Mesenchymal stem cell (in vitro differentiated cells and primary cell): ENCODE data around the gene KBTBD4.
A peak's percentile ranks its signal among the peaks of the same experiment; 100 is the strongest.

Source experiments
- DNase-seq: peaks from one replicate; pipeline ENCODE4 v3.0.0-alpha.2; 2013
- H2AFZ ChIP-seq: one replicate; pipeline ENCODE4 v1.6.1; 2013; ENCODE audit warnings: low read depth, mild to moderate bottlenecking, control low read depth, inconsistent platforms, low read length, moderate library complexity
- H2AK5ac ChIP-seq: 2 replicates; pipeline ENCODE4 v1.6.1; 2013; ENCODE audit warnings: low read length, moderate library complexity, mild to moderate bottlenecking, inconsistent platforms; ENCODE audit not compliant: severe bottlenecking
- H2BK120ac ChIP-seq: one replicate; pipeline ENCODE4 v1.6.1; 2013; ENCODE audit warnings: low read depth, mild to moderate bottlenecking, inconsistent platforms, low read length, moderate library complexity
- H2BK12ac ChIP-seq, 2 experiments: one replicate each; pipeline ENCODE4 v1.6.1; 2013; ENCODE audit warnings: inconsistent platforms in 2 of 2, low read length in 2 of 2, mild to moderate bottlenecking in 2 of 2, moderate library complexity in 2 of 2, control low read depth in 1 of 2
- H2BK15ac ChIP-seq: one replicate; pipeline ENCODE4 v1.6.1; 2013; ENCODE audit warnings: mild to moderate bottlenecking, low read depth, inconsistent platforms; ENCODE audit not compliant: poor library complexity, severe bottlenecking
- H2BK5ac ChIP-seq: 2 replicates; pipeline ENCODE4 v1.6.1; 2013; ENCODE audit warnings: low read depth, mild to moderate bottlenecking, low read length, control low read depth, inconsistent platforms; ENCODE audit not compliant: poor library complexity, severe bottlenecking
- H3K14ac ChIP-seq, 2 experiments: one replicate each; pipeline ENCODE4 v1.6.1; 2013; ENCODE audit warnings: inconsistent platforms in 2 of 2, low read length in 2 of 2, control low read depth in 1 of 2, mild to moderate bottlenecking in 1 of 2, moderate library complexity in 1 of 2
- H3K18ac ChIP-seq, 2 experiments: one replicate each; pipeline ENCODE4 v1.6.1; 2013; ENCODE audit warnings: inconsistent platforms in 2 of 2, low read length in 2 of 2, control low read depth in 1 of 2, low read depth in 1 of 2, mild to moderate bottlenecking in 1 of 2
- H3K23ac ChIP-seq, 2 experiments: one replicate each; pipeline ENCODE4 v1.6.1; 2013; ENCODE audit warnings: inconsistent platforms in 2 of 2, low read length in 2 of 2, mild to moderate bottlenecking in 2 of 2, moderate library complexity in 2 of 2, control low read depth in 1 of 2
- H3K27ac ChIP-seq: 2 replicates; pipeline ENCODE4 v1.5.1; 2013; ENCODE audit warnings: mild to moderate bottlenecking, moderate library complexity, low read length, control low read depth, inconsistent platforms; ENCODE audit not compliant: poor library complexity, severe bottlenecking
- H3K27me3 ChIP-seq, 2 experiments: 2 replicates each; pipeline versions ENCODE4 v1.6.1 to v1.7.0; 2013; ENCODE audit warnings: low read length in 2 of 2, mild to moderate bottlenecking in 2 of 2, moderate library complexity in 2 of 2, control low read depth in 1 of 2, inconsistent platforms in 1 of 2; ENCODE audit not compliant: control insufficient read depth in 1 of 2, insufficient read depth in 1 of 2
- H3K36me3 ChIP-seq, 2 experiments: 2 replicates each; pipeline versions ENCODE4 v1.6.1 to v1.7.0; 2013; ENCODE audit warnings: low read length in 2 of 2, control low read depth in 1 of 2, inconsistent platforms in 1 of 2, low read depth in 1 of 2, mild to moderate bottlenecking in 1 of 2; ENCODE audit not compliant: insufficient read depth in 2 of 2, control insufficient read depth in 1 of 2
- H3K4ac ChIP-seq, 2 experiments: one replicate each; pipeline ENCODE4 v1.6.1; 2013; ENCODE audit warnings: inconsistent platforms in 2 of 2, low read length in 2 of 2, mild to moderate bottlenecking in 2 of 2, moderate library complexity in 2 of 2, control low read depth in 1 of 2, low read depth in 1 of 2
- H3K4me1 ChIP-seq: 2 replicates; pipeline ENCODE4 v1.6.1; 2013; ENCODE audit warnings: low read depth, low read length, control low read depth; ENCODE audit not compliant: control insufficient read depth, insufficient read depth
- H3K4me2 ChIP-seq: 2 replicates; pipeline ENCODE4 v1.6.1; 2013; ENCODE audit warnings: low read length, mild to moderate bottlenecking, inconsistent platforms; ENCODE audit not compliant: poor library complexity, severe bottlenecking
- H3K4me3 ChIP-seq, 2 experiments: 2 replicates each; pipeline versions ENCODE4 v1.5.1 to v1.7.0; 2013; ENCODE audit warnings: low read length in 2 of 2, mild to moderate bottlenecking in 2 of 2, control low read depth in 1 of 2, low read depth in 1 of 2; ENCODE audit not compliant: insufficient read depth in 1 of 2
- H3K79me1 ChIP-seq: replicated peaks from 2 replicates; pipeline ENCODE4 v1.6.1; 2013; ENCODE audit warnings: mild to moderate bottlenecking, control low read depth, low read length, inconsistent platforms; ENCODE audit not compliant: poor library complexity, severe bottlenecking
- H3K9ac ChIP-seq: 2 replicates; pipeline ENCODE4 v1.7.0; 2013; ENCODE audit warnings: mild to moderate bottlenecking, low read length, moderate library complexity
- H3K9me3 ChIP-seq: 2 replicates; pipeline ENCODE4 v1.7.0; 2013; ENCODE audit warnings: mild to moderate bottlenecking, low read length; ENCODE audit not compliant: control insufficient read depth
- H4K8ac ChIP-seq: one replicate; pipeline ENCODE4 v1.6.1; 2013; ENCODE audit warnings: inconsistent platforms, mild to moderate bottlenecking, low read length, moderate library complexity
- H4K91ac ChIP-seq: one replicate; pipeline ENCODE4 v1.6.1; 2013; ENCODE audit warnings: mild to moderate bottlenecking, low read length, inconsistent platforms
- WGBS: methylation state at CpG from one replicate; pipeline ENCODE4 v1.1.7; 2013; ENCODE audit warnings: mixed read lengths; 5-methylcytosine and 5-hydroxymethylcytosine counted together

The KBTBD4 gene

DNA sequence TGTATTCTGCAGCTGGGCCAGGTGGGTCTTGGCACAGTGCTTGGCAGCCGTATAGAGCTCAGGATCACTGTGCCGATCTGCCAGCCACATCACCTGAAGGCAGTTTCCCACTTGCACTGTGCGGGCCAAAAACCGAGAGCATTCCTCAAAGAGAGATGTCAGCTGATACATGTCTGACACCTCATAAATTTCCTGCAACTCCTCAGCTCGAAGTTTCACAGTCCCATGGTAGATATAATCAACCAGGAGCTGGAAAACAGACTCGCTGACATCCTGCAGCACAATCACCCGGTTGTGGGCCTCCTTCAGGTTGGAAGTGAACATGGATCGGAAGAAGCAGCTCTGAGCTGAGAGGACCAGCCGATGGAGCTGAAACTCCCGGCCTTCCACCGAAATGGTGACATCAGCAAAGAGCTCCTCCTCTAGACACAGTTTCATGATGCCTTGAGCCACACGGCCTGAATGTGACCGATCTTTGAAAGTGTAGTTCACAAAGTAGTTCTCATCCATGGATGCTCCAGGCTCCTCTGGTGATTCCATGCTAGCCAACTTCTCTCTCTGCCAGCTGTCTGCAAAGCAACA lies 1.2 kb downstream of the KBTBD4 start:
- H3K4me3 ChIP-seq: peak overlapping the region in 1 of 2 experiments; percentile 98
- H3K23ac ChIP-seq: no peak overlapping the region
- H3K27ac ChIP-seq: no peak overlapping the region

DNA sequence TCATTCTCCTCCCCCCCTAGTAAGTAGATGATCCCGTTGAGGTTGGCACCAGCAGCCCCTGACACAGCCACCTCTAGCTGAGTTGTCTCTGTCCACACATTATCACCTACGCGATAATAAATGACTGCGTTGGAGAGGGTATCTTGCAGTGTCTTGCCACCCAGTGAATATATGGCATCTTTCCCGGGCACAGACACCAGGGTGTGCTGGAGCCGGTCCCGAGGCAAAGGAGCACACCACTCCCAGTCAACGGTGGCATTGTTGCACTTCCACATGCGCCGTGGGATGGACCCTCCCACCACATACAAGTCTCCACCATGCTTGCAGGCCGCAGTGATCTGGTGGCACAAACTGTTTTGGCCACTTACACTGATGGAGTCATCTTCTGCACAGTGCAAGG lies 5.4 kb downstream of the KBTBD4 start:
- Histone ChIP-seq H2BK12ac (no peak overlapping the region), H3K9ac (peak overlapping the region; percentile 79), H3K4me2 (no peak overlapping the region), H2BK15ac (no peak overlapping the region), H4K91ac (no peak overlapping the region), H3K4me3 (no peak overlapping the region), H3K4ac (no peak overlapping the region), H2BK120ac (no peak overlapping the region), H2BK5ac (no peak overlapping the region), H3K14ac (no peak overlapping the region), H3K4me1 (peaks cover 18% of the 10 kb centered on the region), H4K8ac (no peak overlapping the region), H3K27ac (no peak overlapping the region), H2AK5ac (no peak overlapping the region), H3K36me3 (peaks cover 46 to 67% of the 10 kb centered on the region in 2 experiments), H2AFZ (no peak overlapping the region), H3K79me1 (peaks cover 30% of the 10 kb centered on the region), H3K27me3 (no peaks in the 10 kb centered on the region), H3K23ac (no peak overlapping the region), H3K9me3 (no peaks in the 10 kb centered on the region), H3K18ac (no peak overlapping the region)
- 97% methylated on average over 11 of the region's 11 CpGs for WGBS
- DNase-seq: no peak

More for the DNA sequence above, 1.2 kb downstream of the KBTBD4 start:
- WGBS: 83% methylated on average over 13 of the region's 13 CpGs
- no peak overlapping the region for H4K91ac ChIP-seq
- H3K4ac ChIP-seq: peak overlapping the region in 1 of 2 experiments; percentile 44
- no peak overlapping the region for H2BK15ac ChIP-seq
- H3K18ac ChIP-seq: peak overlapping the region in 1 of 2 experiments; percentile 15
- H3K27me3 ChIP-seq: no peaks in the 10 kb centered on the region
- H2BK12ac ChIP-seq: no peak overlapping the region
- peaks cover 43 to 61% of the 10 kb centered on the region in 2 experiments for H3K36me3 ChIP-seq
- no peak overlapping the region for H2BK120ac ChIP-seq
- peaks cover 28% of the 10 kb centered on the region for H3K79me1 ChIP-seq
- no peak overlapping the region for H2BK5ac ChIP-seq
- H3K9me3 ChIP-seq: no peaks in the 10 kb centered on the region
- H2AK5ac ChIP-seq: peak overlapping the region; percentile 69
- peak overlapping the region; percentile 77 for H4K8ac ChIP-seq
- H2AFZ ChIP-seq: no peak overlapping the region
- no peak overlapping the region for H3K14ac ChIP-seq
- no peak overlapping the region for H3K4me2 ChIP-seq
- no peak for DNase-seq
- H3K9ac ChIP-seq: peak overlapping the region; percentile 93
- peaks cover 17% of the 10 kb centered on the region for H3K4me1 ChIP-seq

DNA sequence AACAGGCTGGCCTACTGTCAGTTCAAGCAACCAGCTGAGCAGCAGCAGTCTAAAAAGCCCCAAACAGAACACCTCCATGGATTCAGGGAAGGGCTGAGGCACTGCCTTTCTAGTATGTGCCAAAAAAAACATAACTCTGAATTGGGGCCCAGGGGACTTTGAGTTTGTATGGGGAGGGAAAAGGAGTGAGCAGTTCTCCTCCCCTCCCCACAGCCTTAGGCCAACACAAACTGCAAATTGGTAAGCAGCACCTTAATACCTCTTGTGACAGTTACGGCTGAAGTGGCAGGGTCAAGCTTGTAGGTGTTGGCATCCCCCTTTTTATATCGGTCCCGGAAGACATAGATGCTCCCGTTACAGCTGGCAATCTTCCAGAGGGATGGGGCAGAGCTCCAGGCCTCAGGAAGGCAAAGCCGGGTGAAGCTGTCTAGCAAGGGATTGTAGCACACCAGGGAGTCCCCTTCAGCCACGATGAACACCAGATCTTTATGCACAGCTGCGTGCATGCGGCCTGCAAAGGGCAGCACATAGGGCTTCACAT lies 6.0 kb downstream of the KBTBD4 start:
- Histone ChIP-seq H3K23ac (no peak overlapping the region), H3K27me3 (no peaks in the 10 kb centered on the region), H3K4me3 (peak overlapping the region in 1 of 2 experiments; percentile 46), H4K91ac (no peak overlapping the region), H3K4me2 (no peak overlapping the region), H2BK5ac (no peak overlapping the region), H3K79me1 (peaks cover 31% of the 10 kb centered on the region), H2AK5ac (no peak overlapping the region), H3K9ac (peak overlapping the region; percentile 79), H3K18ac (no peak overlapping the region), H3K9me3 (no peaks in the 10 kb centered on the region), H2BK15ac (no peak overlapping the region), H2BK120ac (no peak overlapping the region), H2AFZ (no peak overlapping the region), H3K14ac (no peak overlapping the region), H2BK12ac (no peak overlapping the region), H3K4me1 (peaks cover 15% of the 10 kb centered on the region), H3K36me3 (peaks cover 48 to 67% of the 10 kb centered on the region in 2 experiments), H3K4ac (no peak overlapping the region), H4K8ac (no peak overlapping the region), H3K27ac (peak overlapping the region; percentile 17)
- 96% methylated on average over 8 of the region's 8 CpGs for WGBS
- DNase-seq: no peak

DNA sequence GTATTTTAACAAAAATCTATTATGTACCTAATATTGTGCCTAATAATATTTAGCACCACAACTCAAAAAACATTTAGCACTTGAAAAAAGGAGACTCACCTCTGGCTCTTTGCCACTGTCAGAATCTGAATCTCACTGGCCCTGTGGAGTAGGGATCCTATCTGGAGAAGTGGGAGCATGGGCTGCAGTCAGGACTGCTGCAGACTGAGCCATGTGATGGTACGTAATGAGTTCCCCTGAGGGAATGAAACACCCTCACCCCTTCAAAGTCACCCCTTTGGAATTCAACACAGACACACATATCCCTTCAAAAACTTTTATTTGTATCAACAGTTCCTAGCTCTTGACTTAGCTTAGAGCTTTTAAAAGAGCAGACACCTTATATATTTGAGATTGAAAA lies 6.9 kb downstream of the KBTBD4 start:
- 57% methylated on average over 1 of the region's 1 CpG for WGBS

More for the DNA sequence above, 6.9 kb downstream of the KBTBD4 start:
- no peak overlapping the region for H3K14ac ChIP-seq
- no peak overlapping the region for H3K27ac ChIP-seq
- H3K4me1 ChIP-seq: peaks cover 12% of the 10 kb centered on the region
- no peaks in the 10 kb centered on the region for H3K9me3 ChIP-seq
- H2AK5ac ChIP-seq: no peak overlapping the region
- no peak overlapping the region for H4K8ac ChIP-seq
- no peak overlapping the region for H2BK15ac ChIP-seq
- H3K27me3 ChIP-seq: no peaks in the 10 kb centered on the region
- H3K36me3 ChIP-seq: peaks cover 42 to 61% of the 10 kb centered on the region in 2 experiments
- peak overlapping the region in 1 of 2 experiments; percentile 46 for H3K4me3 ChIP-seq
- H4K91ac ChIP-seq: no peak overlapping the region
- no peak overlapping the region for H3K23ac ChIP-seq
- peak; percentile 32 for DNase-seq
- H3K18ac ChIP-seq: no peak overlapping the region
- H3K9ac ChIP-seq: peak overlapping the region; percentile 79
- H3K4me2 ChIP-seq: no peak overlapping the region
- H2BK5ac ChIP-seq: no peak overlapping the region
- peaks cover 27% of the 10 kb centered on the region for H3K79me1 ChIP-seq
- H2AFZ ChIP-seq: no peak overlapping the region
- no peak overlapping the region for H2BK12ac ChIP-seq
- no peak overlapping the region for H3K4ac ChIP-seq
- H2BK120ac ChIP-seq: no peak overlapping the region
